GOT3 (cell line): Measurements from ENCODE around the gene C10orf67.
"Not testable (repeated sequence)": the region's sequence is repeated elsewhere in the genome, so short reads cannot be mapped to it uniquely, and the experiment has no call there.

Source experiments
- DNase-seq: peaks from one replicate; lab custom pipeline; 2025; ENCODE audit warnings: mixed read lengths; lab: John Stamatoyannopoulos, UW

C10orf67 gene

GRCh38 chr10:23263441-23264164, 81.0 kb downstream of the C10orf67 start:
- no peak for DNase-seq

GRCh38 chr10:23262928-23263327, 81.7 kb downstream of the C10orf67 start:
- no peak for DNase-seq

- DNase-seq: no peak
Observed at GRCh38 chr10:23258516-23258915, 86.1 kb downstream of the C10orf67 start.

- no peak for DNase-seq
Observed at GRCh38 chr10:23253780-23254179, 90.8 kb downstream of the C10orf67 start.

GRCh38 chr10:23252859-23253258, 91.7 kb downstream of the C10orf67 start:
- not testable (repeated sequence) for DNase-seq

- DNase-seq: not testable (repeated sequence)
Observed at GRCh38 chr10:23241779-23242178, 102.8 kb downstream of the C10orf67 start.

GRCh38 chr10:23238015-23238414, 106.6 kb downstream of the C10orf67 start:
- no peak for DNase-seq

GRCh38 chr10:23230582-23230981, 114.0 kb downstream of the C10orf67 start:
- DNase-seq: no peak

GRCh38 chr10:23217471-23217870, 127.1 kb downstream of the C10orf67 start:
- DNase-seq: no peak

- no peak for DNase-seq
Observed at GRCh38 chr10:23205972-23206642, 138.5 kb downstream of the C10orf67 start.

- no peak for DNase-seq
Observed at GRCh38 chr10:23204773-23205172, 139.8 kb downstream of the C10orf67 start.

GRCh38 chr10:23203369-23204325, 140.9 kb downstream of the C10orf67 start:
- no peak for DNase-seq

- no peak for DNase-seq
Observed at GRCh38 chr10:23202779-23203178, 141.8 kb downstream of the C10orf67 start.

- no peak for DNase-seq
Observed at GRCh38 chr10:23201837-23202236, 142.8 kb downstream of the C10orf67 start.

GRCh38 chr10:23200997-23201652, 143.5 kb downstream of the C10orf67 start:
- no peak for DNase-seq

- DNase-seq: no peak
Observed at GRCh38 chr10:23200586-23200985, 144.0 kb downstream of the C10orf67 start.

GRCh38 chr10:23199768-23200511, 144.7 kb downstream of the C10orf67 start:
- DNase-seq: no peak

- no peak for DNase-seq
Observed at GRCh38 chr10:23198940-23199767, 145.4 kb downstream of the C10orf67 start.

GRCh38 chr10:23198610-23198939, 146.0 kb downstream of the C10orf67 start:
- DNase-seq: no peak

- no peak for DNase-seq
Observed at GRCh38 chr10:23197416-23197861, 147.2 kb downstream of the C10orf67 start.
